ENCODE results near the gene CKM.

CKM gene

GRCh38 chr19:45278087-45278486, 44.6 kb downstream of the CKM start:
- H3K27me3 ChIP-seq (ENCODE audit: insufficient read depth, low read depth, severe bottlenecking), result no peaks in the 10 kb centered on the region
- H3K4me3 ChIP-seq (ENCODE audit: low read depth, low read length), result no peak overlapping the region
- H3K36me3 ChIP-seq, result peaks cover 43% of the 10 kb centered on the region
- no peak for DNase-seq
- H3K9me3 ChIP-seq (ENCODE audit: severe bottlenecking), result no peaks in the 10 kb centered on the region
- no peak overlapping the region for H3K27ac ChIP-seq
- no peak for TF ChIP-seq CTCF (IDR thresholded peaks at IDR 0.05; ENCODE audit: low read depth, low read length)

DNA sequence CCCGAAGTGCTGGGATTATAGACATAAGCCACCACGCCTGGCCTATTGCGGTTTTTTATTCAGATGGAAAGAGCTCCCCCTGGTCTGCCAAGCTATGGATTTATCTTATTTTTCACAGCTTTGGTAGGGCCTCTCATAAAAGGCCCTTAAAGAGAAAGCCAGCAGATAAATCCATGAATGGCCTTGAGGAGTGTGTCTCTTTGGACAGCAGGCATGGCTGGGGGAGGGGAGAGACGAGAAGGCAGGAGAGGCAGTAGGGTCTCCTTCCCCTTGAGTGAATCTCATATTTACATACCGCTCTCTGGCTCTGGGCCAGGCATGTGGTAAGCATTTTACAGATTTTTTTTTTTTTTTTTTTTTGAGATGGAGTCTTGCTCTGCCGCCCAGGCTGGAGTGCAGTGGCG, 46.4 kb downstream of the CKM start:
- peaks cover 49% of the 10 kb centered on the region for H3K36me3 ChIP-seq
- H3K4me3 ChIP-seq (ENCODE audit: low read depth, low read length), result no peak overlapping the region
- H3K9me3 ChIP-seq (ENCODE audit: severe bottlenecking), result no peaks in the 10 kb centered on the region
- no peak for TF ChIP-seq CTCF (IDR thresholded peaks at IDR 0.05; ENCODE audit: low read depth, low read length)
- no peak for DNase-seq
- peak overlapping the region; percentile 18; the same call in 1 of the 2 replicates for H3K27ac ChIP-seq
- no peaks in the 10 kb centered on the region for H3K27me3 ChIP-seq (ENCODE audit: insufficient read depth, low read depth, severe bottlenecking)

GRCh38 chr19:45275370-45275971, 47.2 kb downstream of the CKM start:
- Histone ChIP-seq H3K36me3 (peaks cover 55% of the 10 kb centered on the region), H3K27ac (no peak overlapping the region), H3K9me3 (ENCODE audit: severe bottlenecking) (no peaks in the 10 kb centered on the region), H3K27me3 (ENCODE audit: insufficient read depth, low read depth, severe bottlenecking) (no peaks in the 10 kb centered on the region), H3K4me3 (ENCODE audit: low read depth, low read length) (no peak overlapping the region)
- peak; percentile 48 for DNase-seq
- TF ChIP-seq CTCF (IDR thresholded peaks at IDR 0.05; ENCODE audit: low read depth, low read length), result no peak

- Histone ChIP-seq H3K27ac (no peak overlapping the region), H3K36me3 (peaks cover 50% of the 10 kb centered on the region), H3K4me3 (ENCODE audit: low read depth, low read length) (no peak overlapping the region), H3K27me3 (ENCODE audit: insufficient read depth, low read depth, severe bottlenecking) (no peaks in the 10 kb centered on the region), H3K9me3 (ENCODE audit: severe bottlenecking) (no peaks in the 10 kb centered on the region)
- TF ChIP-seq CTCF (IDR thresholded peaks at IDR 0.05; ENCODE audit: low read depth, low read length), result no peak
- no peak for DNase-seq
These were observed 49.2 kb downstream of the CKM start for GRCh38 chr19:45273521-45273855.

GRCh38 chr19:45271735-45272108, 51.0 kb downstream of the CKM start:
- Histone ChIP-seq H3K9me3 (ENCODE audit: severe bottlenecking) (no peaks in the 10 kb centered on the region), H3K36me3 (peaks cover 47% of the 10 kb centered on the region), H3K27me3 (ENCODE audit: insufficient read depth, low read depth, severe bottlenecking) (no peaks in the 10 kb centered on the region), H3K27ac (no peak overlapping the region), H3K4me3 (ENCODE audit: low read depth, low read length) (no peak overlapping the region)
- TF ChIP-seq CTCF (IDR thresholded peaks at IDR 0.05; ENCODE audit: low read depth, low read length), result no peak
- no peak for DNase-seq

GRCh38 chr19:45271098-45271734, 51.5 kb downstream of the CKM start:
- Histone ChIP-seq H3K27me3 (ENCODE audit: insufficient read depth, low read depth, severe bottlenecking) (no peaks in the 10 kb centered on the region), H3K36me3 (peaks cover 47% of the 10 kb centered on the region), H3K4me3 (ENCODE audit: low read depth, low read length) (no peak overlapping the region), H3K9me3 (ENCODE audit: severe bottlenecking) (no peaks in the 10 kb centered on the region), H3K27ac (no peak overlapping the region)
- no peak for DNase-seq
- no peak for TF ChIP-seq CTCF (IDR thresholded peaks at IDR 0.05; ENCODE audit: low read depth, low read length)
